Activated CD8-positive, alpha-beta memory T cell treated with anti-CD3 and anti-CD28 coated beads for 36 hours (primary cell): ENCODE data around the gene SELENON. TPM values are rescaled to one million over a fixed set of nuclear protein-coding genes. Genes with fewer than 3 reads are reported as not detected.

Experiments
- CTCF ChIA-PET: fragments of 350-600 bp; sonication (Branson Sonifier 250); formaldehyde crosslinking; loops from one replicate; lab custom pipeline; 2021; ENCODE audit warnings: antibody characterized with exemption; lab: Charles Lee
- POLR2A ChIA-PET: fragments of 350-600 bp; sonication (Branson Sonifier 250); formaldehyde crosslinking; loops from one replicate; lab custom pipeline; 2021; ENCODE audit warnings: antibody characterized with exemption; lab: Charles Lee
- total RNA-seq, 2 experiments: library from RNA; stranded (reverse); gene quantifications; one replicate each; pipeline ENCODE4 v1.2.3, GENCODE V29; 2021

SELENON gene
- total RNA-seq, 2 experiments from 2014 or later: 10.1 to 10.6 TPM

DNA sequence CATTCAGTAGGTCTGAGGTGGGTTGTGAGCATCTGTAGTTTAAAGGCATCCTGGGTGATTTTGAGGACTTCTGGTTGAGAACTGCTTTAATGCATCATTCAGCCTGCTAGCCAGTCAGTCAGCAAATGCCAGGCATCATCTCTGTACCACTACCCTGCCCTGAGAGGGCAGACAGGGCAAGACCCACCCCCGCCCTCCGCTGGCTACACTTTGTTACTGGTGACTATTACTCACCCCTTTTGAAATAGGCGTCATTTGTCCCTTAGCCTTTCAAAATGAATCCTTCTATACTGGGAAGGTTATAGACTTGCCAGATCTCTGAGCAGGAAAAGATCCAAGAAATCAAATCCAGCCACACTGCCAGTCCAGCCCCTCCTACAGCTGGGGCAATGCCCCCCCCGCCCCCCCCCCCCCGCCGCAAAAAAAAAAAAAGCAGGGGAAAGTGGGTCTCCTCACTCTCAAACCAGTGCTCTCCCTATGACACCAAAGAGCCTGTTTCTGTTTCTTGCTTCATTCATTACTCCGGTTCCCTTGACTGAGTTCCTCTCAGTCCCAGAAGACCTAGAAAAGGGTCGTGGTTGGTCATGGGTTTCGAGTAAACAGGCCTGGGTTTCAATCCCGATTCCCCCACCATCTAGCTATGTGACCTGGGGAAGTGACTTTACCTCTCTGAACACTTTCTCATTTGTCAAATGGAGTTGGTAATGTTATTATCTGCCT, 4.4 kb downstream of the SELENON start:
- CTCF ChIA-PET: interaction anchor here (1.6 kb wide), 1 partner anchor 185 kb away, joined by 6 read pairs; no protein-coding TSS in a partner anchor
- POLR2A ChIA-PET: no interaction called here

DNA sequence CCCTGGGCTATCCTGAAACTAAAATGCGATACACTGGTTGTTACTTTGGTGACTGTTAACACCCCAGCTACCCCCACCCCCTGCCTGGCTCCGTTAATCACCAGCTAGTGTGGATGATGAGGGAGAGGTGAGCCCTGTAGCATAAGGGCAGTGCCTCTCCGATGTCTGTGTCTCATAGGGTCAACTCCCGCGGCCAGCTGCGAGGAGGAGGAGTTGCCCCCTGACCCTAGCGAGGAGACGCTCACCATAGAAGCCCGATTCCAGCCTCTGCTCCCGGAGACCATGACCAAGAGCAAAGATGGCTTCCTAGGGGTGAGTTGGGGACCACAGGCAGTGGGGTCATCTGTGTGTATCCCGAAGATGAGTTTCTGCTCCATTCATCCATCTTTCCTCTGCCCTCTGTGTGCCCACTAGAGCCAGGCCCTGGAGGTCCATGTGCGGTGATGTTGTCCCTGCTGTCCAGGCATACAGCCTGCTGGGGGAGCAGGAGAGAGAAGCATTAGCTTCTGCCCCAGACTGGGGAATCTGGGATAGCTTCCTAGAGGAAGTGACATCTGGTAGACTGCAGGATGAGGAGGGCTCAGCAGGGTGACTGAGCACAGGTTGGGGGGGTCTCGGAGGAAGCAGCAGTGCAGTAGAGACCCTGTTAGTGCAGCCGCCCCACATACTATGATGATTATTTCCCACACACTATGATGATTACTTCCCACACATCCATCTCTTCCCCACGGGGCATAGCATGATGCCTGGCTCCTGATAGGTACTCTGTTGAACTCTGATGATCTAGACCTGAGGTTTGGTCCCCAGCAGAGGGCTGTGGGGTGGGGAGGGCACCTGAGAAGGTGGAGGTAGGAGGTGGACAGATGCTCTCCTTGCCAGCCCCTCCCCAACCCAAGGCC, 5.2 kb downstream of the SELENON start:
- POLR2A ChIA-PET: no interaction called here
- CTCF ChIA-PET: interaction anchor here (1.6 kb wide), 1 partner anchor 186 kb away, joined by 6 read pairs; no protein-coding TSS in a partner anchor

DNA sequence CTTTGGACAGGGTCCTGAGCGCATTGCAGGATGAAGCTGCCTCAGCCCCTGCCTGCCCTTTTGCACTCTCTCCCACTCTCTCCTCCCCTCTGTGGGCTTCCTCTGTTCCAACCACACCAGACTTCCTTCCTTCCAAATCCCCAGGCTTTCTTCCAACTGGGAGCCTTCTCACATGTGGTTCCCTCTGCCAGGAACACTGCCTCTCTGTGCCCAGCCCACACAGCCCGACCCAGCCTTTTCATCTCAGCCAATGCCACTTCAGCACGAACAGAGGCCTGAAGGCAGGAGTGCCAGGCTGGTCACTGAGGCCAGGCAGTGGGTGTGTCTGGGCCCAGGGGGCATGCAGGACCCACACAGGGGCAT, 5.9 kb downstream of the SELENON start:
- POLR2A ChIA-PET: no interaction called here
- CTCF ChIA-PET: no interaction called here

DNA sequence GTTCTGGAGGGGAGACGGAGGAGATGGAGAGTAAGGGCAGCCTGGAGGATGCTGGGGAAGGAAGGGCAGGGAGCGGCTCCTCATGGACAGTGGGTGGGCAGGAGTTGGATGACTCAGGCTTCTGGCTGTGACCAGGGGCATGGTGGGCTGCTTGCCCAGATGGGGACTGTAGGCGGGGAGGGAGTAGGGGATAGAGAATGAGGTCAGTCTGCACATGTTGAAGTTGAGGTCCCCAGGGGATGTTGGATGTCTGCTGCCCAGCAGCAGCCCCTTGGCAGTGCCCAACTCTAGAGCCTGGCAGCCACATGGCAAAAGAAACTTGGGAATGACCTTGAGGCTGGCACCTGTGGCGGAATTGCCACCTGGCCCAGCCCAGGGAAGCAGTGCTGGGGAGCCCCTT, 6.4 kb downstream of the SELENON start:
- ChIA-PET CTCF (interaction anchor here (0.6 kb wide), 1 partner anchor 151 kb away, joined by 3 read pairs; no protein-coding TSS in a partner anchor), POLR2A (no interaction called here)

DNA sequence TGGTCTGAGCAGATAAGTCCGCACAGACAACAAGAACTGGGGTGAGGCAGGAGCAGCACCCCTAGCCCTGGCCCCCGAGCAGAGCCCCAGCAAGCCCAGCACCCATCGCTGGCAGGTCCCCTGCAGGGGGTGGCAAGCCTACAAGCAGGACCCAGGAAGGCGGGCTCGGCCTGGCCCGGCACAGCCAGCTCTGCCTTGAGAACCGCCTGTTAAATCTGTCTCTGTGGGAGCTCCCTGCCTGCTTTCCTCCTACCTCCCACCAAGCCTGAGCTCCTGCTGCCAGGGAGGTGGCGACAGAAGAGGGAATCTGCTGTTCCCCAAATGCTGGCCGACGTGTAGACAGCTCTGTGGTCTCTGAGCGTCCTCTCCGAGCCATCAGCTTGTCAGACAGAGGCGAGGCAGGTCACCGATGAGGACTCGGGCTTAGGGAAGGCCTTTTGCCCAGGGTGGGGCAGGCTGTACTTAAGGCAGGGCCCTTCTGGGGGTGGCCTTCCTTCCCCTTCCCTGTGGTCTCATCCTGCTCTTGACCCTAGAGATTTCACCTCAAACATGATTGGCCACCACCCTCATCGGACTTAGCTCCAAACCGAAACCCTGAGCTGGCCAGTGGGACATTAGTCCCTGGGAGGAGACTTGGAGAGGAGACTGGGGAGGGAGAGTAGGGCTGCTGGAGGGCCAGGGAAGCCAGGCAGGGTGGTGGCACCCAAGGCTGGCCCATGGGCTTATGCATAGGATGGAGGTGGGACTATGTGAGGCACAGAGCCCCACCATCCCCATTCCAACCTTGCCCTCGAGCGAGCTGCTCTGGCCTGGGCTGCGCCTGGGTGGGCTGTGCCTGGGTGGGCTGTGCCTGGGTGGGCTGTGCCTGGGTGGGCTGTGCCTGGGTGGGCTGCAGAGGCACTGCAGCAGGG, 7.7 kb downstream of the SELENON start:
- CTCF ChIA-PET: interaction anchor here (0.7 to 1.0 kb wide), 2 partner anchors 12 to 304 kb away, joined by 3 read pairs; partner anchors contain the start of gene MTFR1L
- POLR2A ChIA-PET: interaction anchor here (0.6 kb wide), 2 partner anchors 163 to 1037 kb away, joined by 4 read pairs; no protein-coding TSS in a partner anchor

DNA sequence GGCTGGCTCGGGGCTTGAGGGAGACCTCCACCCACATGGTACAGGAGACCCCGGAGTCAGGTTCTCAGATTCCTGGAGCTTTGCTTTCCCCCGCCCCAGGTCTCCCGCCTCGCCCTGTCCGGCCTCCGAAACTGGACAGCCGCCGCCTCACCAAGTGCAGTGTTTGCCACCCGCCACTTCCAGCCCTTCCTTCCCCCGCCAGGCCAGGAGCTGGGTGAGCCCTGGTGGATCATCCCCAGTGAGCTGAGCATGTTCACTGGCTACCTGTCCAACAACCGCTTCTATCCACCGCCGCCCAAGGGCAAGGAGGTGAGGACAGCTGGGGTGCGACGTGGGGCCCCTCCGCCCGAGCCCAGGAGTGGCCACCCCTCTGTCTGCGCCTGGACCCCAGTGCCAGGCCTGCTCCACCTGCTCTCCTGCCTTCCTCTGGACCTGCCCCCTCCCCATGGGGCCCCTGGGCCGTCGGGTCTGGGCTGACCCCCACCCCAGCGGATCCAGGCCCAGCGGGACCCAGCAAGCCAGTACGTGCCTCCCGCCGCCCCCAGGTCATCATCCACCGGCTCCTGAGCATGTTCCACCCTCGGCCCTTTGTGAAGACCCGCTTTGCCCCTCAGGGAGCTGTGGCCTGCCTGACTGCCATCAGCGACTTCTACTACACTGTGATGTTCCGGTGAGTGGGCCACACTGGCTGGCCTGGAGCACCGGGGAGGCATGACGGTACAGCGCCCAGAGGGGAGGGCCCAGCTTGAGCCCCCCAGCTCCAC, 8.7 kb downstream of the SELENON start:
- ChIA-PET CTCF (interaction anchor here (0.6 to 1.4 kb wide), 4 partner anchors 11 to 305 kb away, joined by 3 read pairs; partner anchors contain the start of gene MTFR1L), POLR2A (interaction anchor here (0.6 kb wide), 1 partner anchor 1038 kb away, joined by 4 read pairs; no protein-coding TSS in a partner anchor)

DNA sequence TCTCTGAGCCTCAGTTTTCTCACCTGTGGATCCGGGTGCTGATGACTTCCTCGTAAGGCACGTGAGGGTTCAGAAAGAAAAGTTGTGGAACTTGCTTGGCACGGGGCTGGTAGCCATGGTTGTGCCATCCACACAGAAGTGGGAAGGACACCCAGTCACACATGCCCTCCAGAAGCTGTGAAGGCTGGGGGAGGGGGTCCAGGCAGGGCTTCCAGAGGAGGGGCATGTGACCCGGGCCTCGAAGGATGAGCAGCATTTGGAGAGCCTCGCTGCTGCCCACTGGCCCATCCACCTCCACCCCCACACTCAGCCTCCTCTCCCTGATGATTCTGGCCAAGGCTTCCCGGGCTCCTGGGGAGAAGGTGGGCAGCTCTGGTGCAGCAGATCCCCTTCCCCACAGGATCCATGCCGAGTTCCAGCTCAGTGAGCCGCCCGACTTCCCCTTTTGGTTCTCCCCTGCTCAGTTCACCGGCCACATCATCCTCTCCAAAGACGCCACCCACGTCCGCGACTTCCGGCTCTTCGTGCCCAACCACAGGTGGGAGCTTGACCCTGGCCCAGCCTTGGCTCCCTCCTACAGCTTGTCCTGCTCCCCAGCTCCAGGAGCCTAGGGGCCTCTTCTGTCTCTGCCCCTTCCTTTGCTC, 9.4 kb downstream of the SELENON start:
- ChIA-PET POLR2A (no interaction called here), CTCF (interaction anchor here (0.5 to 2.0 kb wide), 5 partner anchors 201 to 305 kb away, joined by 3 to 6 read pairs (median 3); no protein-coding TSS in a partner anchor)

DNA sequence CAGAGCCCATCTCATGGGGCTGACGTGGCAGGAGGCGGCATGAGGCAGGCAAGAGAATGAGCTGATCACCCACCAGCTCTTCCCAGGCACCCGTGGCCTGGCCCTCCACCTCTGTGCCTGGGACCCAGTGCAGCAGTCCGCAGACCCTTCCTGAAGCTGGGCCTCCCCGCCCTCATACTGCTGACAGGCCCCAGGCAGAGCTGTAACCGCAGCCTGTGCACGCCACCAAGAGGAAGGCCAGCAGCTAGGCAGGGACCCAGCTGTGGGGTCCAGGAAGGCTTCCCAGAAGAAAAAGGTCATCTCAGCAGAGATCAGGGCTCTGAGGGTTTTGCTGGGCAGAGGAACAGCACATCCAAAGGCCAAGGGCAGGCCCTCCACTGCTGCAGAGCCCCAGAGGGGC, 9.9 kb downstream of the SELENON start:
- POLR2A ChIA-PET: no interaction called here
- CTCF ChIA-PET: interaction anchor here (0.5 to 2.0 kb wide), 7 partner anchors 9 to 306 kb away, joined by 3 to 6 read pairs (median 3); no protein-coding TSS in a partner anchor

DNA sequence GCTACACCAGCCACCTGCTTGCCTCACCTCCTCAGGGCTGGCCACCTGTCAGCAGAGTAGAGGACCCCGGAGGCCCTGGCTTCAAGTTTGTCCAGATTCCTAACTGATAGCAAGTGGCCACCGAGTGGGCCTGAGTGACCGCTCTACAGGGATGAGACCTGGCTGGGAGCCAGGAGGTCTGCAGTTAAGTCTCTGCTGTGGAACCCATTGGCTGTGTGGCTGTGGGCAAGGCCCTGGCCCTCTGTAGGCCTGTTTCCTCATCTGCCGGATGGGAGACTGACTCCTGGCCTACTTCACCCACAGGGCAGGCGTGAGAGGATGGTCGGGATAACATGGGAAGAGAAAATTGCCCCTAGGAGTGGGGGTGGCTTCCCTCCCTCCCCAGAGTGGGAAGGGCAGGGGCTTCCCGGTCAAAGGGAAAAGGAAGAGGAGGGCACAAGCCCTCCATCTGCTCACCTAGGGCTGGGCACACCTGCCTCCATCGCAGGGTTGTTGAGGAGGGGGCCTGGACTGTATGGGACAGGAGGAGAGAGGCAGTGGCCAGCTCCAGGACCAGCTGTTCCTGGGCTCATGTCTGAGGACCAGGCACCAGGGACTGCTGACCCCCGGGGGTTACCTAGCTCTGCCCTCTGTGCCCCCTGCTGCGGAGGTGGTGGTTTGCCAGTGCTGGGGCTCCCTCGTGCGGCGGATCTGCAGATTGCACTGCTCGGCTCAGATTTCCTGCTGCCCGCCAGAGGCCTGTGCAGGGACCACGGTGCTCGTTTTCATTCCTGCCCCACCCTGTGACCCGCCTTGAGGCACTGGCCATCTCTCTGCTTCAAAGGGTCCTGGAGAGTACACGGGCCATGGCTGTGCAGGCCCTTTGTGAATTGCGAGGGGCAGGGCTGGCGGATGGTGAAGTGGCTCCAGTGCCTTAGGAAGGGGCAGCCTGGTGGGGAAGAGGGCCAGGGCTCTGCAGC, 10.6 kb downstream of the SELENON start:
- POLR2A ChIA-PET: no interaction called here
- CTCF ChIA-PET: interaction anchor here (0.6 to 2.0 kb wide), 10 partner anchors 8 to 307 kb away, joined by 3 to 6 read pairs (median 3); no protein-coding TSS in a partner anchor

DNA sequence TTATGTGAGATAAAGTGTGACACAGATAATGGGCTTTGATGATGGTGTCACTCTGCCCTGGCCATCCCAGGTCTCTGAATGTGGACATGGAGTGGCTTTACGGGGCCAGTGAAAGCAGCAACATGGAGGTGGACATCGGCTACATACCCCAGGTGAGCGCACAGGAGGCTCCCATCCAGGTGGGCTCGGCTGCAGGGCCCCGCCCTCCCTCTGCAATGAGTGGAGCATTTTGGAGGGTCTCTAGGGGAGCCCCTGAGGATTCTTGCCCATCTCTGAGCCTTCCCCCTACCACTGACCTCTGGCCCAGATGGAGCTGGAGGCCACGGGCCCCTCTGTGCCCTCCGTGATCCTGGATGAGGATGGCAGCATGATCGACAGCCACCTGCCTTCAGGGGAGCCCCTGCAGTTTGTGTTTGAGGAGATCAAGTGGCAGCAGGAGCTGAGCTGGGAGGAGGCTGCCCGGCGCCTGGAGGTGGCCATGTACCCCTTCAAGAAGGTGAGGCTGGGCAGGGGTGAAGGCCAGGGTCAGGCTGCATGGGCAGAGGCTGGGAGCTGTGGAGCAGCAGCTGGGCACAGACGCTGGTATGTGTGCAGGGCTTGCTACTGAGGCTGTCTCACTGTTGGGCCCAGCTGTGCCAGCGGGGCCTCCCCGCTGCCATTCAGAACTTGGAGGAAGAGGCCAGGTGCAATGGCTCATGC, 11.5 kb downstream of the SELENON start:
- ChIA-PET POLR2A (no interaction called here), CTCF (interaction anchor here (0.7 to 2.0 kb wide), 7 partner anchors 9 to 347 kb away, joined by 3 to 6 read pairs (median 3); partner anchors contain the start of gene SELENON)

DNA sequence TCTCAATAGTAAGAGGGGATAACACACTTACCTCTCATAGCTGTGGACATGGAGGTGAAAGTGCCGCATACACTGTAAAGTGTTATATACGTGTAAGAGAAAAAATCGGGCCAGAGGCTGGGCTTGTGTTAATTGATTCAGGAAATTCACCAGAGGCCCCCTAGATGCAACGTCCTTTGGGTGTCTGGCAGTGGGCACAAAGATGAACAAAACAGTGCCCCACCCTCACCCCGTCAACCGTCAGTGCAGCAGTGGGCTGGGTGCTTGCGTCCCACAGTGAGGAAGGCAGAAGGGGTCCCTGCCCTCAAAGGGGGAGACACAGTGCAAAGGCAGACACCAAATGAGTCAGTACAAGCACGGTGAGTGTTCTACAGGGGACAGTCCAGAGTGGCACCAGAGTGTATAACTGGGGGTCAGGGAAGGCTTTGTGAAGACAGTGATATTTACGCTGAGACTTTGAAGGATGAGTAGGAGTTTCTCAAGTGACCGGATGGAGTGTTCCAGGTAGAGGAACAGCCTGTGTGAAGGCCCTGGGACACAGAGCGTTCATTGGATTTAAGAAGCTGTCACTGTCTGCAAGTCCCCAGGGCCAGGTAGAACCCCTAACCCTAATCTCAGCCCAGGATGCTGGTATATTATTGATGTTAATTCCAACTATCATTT, 13.2 kb downstream of the SELENON start:
- CTCF ChIA-PET: interaction anchor here (1.3 to 1.7 kb wide), 3 partner anchors 14 to 241 kb away, joined by 3 to 4 read pairs (median 4); partner anchors contain the start of gene SELENON
- POLR2A ChIA-PET: no interaction called here

DNA sequence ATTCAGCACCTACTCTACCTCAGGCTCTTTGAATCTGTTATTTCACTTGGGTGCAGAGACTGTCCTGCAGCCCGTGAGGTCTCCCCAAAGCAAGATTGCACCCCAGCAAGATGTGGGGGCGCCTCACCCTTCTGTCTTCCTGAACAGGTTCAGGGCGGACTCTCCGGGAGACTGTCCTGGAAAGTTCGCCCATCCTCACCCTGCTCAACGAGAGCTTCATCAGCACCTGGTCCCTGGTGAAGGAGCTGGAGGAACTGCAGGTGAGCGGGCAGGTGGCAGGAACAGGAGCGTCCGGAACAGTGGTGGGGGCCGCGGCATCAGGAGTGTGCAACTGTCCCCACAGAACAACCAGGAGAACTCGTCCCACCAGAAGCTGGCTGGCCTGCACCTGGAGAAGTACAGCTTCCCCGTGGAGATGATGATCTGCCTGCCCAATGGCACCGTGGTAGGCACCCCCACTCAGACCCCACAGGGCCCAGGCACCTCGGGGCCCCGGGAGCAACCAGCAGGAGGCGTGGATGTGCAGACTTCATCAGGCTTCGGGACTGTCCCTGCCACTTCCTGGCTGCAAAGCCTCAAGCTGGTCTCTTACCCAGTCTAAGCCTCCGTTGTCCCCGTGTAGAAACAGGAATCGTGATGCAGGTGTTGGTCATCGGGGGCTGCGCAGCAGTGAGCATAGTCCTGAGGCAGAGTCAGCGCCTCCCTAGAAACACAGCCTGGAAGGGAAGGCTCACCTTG, 13.9 kb downstream of the SELENON start:
- POLR2A ChIA-PET: no interaction called here
- CTCF ChIA-PET: interaction anchor here (1.3 kb wide), 1 partner anchor 120 kb away, joined by 3 read pairs; no protein-coding TSS in a partner anchor

DNA sequence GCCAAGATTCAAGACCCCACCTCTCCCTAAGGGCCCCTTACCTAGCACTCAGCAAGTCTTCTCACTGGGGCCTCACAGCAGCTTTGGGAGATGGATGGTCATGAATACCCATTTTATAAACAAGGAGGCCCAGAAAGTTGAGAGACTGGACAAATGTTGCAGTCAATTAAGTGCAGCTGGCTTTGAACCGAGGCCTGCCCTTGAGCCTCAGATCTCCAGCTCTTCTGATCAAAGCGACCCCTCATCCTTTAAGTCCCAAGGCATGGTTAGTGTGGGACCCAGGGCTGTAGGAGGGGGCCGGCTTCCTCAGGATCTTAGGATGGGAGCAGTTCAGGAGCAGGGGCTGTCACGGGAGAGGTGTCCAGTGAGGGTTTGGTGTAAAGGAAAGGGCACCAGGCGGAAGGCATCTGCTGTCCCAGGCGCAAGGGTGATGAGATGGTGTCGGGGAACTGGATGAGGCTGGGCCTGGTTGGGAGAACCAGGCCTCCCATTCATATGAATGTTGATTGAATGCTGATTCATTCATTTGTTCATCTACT, 14.6 kb downstream of the SELENON start:
- POLR2A ChIA-PET: no interaction called here
- CTCF ChIA-PET: no interaction called here
